D721Med (cell line): Measurements from ENCODE around the gene FAM221A.

Experiments
- DNase-seq: peaks from one replicate; pipeline ENCODE4 v3.0.0; 2011; ENCODE audit warnings: low spot score; ENCODE audit not compliant: insufficient read length
- FAIRE-seq: peaks from 2 replicates; lab custom pipeline; 2011; peaks lifted over from hg19 to GRCh38; lab: Jason Lieb, UNC
- CTCF ChIP-seq: IDR thresholded peaks from 2 replicates; pipeline ENCODE4 v1.5.1; 2012; ENCODE audit warnings: mild to moderate bottlenecking, control low read depth; ENCODE audit not compliant: insufficient read depth; ENCODE audit errors: missing control alignments

Gene FAM221A

GRCh38 chr7:23746629-23747028 is 66.6 kb downstream of the FAM221A start:
- FAIRE-seq (no peak), DNase-seq (no peak)
- no peak for TF ChIP-seq CTCF

GRCh38 chr7:23751852-23752251 is 71.9 kb downstream of the FAM221A start:
- TF ChIP-seq CTCF: no peak
- FAIRE-seq: no peak
- no peak for DNase-seq
